CD4-positive, alpha-beta T cell treated with Interleukin-17A for 4 hours (primary cell): ENCODE measurements around the gene BCOR.

ENCODE experiments used
- DNase-seq: peaks from one replicate; pipeline ENCODE4 v3.0.0-alpha.2; 2020; ENCODE audit warnings: mixed read lengths

The BCOR gene

DNA sequence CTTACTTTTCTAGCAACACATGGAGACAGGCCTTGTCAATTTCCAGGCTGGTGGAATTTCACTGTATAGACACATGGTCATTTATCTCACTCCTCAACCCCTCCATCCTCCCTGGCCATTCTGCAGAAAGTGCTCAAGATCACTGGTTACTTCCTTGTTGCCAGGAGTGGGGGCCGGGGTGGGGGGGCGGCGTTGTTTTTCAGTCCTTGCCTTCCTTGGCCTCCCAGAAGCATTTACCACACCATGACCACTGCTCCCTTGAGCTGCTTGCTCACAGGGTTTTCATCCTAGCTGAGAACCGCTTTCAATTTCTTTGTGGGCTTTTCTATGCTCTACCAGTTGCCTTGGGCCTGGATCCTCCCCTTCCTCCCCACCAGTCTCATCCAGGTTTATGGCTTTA lies 14.1 kb upstream of the BCOR start:
- no peak for DNase-seq

DNA sequence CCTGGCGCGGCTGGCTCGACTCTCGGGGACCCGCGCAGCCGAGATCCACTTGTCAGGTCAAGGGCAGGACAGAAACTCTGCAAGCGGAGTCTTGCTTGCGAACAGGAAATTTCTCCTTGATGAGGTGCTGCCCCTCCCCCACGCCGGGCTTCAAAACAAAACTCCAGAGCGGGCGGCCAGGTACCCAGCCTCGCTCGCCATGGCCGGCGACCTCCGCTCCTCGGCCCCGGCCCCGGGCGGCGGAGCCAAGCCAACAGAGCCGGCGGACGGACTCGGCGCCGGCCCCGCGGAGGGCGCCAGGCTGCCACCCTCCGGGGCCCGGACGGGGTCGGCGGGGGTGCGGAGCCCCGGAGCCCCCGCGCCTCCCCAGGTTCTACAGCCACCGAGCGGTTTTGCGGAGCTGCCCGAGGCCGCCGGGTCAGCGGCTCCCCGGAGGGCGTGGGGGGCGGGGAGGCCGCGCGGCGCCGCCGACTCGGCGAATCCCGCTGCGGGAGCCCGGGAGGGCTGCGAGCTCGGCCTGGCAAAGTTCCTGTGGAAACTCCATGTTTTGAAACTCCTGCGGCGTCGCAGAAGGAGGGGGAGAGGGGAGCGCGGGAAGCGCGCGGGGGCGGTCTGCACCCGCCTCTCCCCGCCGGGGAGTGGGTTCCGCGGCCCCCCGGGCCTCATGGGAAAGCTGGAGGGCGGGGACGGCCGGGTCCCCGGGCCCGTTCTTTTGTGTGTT lies 11.7 kb upstream of the BCOR start:
- DNase-seq: peak; percentile 67

DNA sequence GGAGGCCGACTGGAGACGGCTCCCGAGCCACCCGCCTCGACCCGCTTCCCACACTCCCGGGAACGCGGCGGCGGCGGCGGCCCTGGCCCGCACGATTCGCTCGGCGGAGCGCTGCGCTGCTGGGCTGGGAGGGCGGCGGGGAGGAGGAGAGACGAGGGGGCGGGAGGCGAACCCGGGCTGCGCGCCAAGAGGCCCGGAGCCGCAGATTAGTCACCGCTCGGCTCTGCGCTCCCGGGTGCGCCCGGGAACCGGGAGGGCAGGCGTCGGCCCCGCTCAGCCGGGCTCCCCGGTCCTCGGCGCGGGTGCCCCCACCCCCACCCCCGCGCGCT lies 11.2 kb upstream of the BCOR start:
- peak; percentile 82 for DNase-seq

DNA sequence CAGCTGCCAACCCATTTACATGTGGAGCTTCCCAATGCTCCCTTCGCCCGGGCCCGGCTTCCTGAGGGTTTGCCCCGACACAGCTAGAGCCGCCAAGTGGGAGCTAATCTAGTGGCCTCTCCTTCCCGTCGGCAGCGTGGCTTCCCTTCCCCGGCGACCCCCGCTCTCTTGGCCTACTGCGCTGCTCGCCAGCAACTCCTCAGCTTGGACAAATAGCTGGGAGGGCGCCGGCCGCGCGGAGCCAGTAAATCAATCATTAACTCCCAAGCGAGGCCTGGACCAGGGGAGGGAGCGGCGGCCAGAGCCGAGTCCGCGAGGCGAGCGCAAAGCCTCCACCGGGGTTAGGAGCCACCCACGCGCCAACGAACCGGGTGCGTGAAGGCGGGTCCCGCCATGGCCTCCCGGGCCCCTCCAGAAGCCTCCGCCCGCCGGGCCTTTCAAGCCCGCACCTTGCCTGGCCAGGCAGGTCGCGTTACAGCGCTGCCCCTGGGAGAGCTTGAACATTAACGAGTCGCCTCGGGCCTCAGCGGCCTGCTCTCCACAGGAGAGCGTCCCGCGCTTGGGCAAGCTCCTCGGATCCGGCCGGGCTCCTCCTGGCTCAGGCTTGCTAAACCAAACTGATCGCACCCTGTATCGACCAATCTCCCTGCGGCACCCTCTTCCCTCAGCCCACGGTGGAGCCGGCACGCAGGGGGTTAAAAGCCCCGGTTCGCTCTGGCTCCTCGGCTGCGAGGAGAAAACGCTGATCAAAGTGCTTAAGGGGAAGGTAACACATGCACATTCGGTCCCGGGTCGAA lies 10.6 kb upstream of the BCOR start:
- DNase-seq: no peak

DNA sequence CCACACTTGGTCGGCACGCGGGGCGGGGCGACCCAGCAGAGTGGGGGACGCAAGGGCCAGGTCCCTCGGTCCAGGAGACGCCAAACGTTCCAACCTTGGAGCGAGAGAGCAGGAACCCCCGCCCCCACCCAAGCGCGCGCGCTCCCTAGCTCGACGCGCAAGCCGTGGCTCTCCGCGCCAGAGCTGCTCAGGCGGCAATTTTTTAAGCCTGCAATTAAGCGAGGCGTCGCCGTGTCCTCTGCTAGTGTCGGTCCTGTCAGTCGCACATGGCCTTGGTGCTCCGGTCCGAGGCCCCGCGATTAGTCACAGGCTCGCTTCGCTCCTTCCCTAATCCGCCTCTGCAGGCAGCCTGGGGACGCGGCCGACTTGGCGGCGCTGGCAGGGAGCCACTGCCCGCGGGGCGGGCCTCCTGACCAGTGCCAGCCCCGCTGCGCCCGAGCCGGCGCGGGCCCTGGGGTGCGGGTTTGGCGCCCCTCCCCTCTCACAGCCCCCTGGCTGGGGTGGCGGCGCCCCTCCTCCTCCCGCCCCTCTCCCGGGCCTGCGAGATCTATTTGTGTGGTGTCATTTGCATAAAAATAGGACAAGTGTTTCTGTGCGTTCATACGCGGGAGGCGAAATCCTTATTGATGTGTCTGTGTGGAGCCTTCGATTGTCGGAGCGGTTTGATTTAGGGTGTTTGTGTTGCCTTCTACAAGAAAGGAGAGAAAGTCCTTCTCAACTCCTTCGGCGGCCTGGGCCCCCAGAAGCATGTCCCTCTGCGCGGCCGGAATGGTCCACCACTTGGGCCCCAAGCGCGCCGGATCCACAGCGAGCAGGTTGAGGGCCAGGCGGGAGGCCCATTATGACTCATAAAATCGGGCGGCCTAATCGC lies 9.8 kb upstream of the BCOR start:
- peak; percentile 49 for DNase-seq

DNA sequence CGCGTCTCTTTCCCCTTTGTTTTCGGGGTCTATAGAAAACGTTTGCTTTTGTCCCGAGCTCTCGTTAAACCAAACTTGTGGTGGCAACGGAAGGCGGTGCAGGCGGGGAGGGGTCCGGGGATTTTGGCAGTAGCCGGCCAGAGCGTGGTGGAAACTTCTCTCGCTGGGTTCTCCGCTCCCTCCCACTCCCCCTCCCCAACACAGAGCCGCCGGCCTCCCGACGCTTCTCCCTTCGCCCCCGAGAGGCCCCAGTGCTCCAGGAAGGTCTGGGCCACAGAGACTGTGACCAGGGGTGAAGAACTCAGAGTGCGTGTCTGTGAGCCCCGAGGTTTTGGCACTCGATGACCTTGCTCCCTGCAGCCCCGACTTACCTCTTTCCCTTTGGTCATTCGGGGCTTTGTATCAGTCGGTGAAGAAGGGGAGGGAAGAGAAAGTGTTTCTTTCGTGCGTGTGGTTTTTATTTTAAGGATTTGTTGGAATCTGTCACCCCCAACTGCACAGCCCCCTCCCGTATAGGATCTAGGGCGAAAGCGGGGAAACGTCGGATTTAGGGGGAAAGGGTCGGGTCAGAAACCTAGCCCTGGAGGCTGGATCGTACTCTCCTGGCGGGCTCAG lies 9.0 kb upstream of the BCOR start:
- no peak for DNase-seq

DNA sequence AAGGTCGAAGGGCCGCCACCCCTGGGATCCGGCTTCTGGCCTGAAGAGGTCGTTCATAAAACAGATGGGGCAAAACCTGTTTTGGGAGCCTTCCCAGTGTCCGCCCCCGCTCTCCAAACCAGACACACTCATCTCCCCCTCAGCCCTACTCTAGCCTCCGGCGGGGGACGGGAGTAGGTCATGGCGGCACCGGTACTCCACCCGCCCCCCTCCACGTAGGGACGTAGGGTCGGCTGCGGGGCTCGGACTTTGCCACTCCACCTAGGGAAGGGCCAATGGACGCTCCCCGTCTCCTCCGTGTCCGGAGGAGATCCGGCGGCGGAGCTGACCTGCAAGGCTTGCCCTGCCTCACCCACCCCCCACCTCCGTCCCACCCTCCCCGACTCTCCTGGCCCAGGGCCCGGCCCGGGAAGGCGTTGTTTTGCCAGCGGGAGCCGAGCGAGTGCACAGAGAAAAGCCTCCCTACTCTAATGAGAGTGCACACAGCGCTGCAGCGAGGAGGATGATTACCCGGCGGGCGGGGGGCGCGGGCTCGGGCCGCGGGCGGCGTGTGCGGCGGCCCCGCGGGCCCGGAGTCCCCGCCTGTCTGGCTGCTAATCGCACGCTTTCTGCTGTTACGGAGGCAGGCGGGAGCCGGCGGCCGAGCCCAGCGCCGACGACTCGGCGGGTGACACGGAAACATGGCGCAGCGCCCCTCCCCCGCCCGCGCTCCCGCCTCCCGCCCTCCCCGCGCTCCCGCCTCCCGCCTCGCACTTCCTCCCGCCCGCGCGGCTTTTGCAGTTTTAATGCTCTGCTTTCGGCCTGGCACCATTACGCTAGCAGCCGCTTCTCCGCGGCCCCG lies 8.3 kb upstream of the BCOR start:
- DNase-seq: peak; percentile 86

DNA sequence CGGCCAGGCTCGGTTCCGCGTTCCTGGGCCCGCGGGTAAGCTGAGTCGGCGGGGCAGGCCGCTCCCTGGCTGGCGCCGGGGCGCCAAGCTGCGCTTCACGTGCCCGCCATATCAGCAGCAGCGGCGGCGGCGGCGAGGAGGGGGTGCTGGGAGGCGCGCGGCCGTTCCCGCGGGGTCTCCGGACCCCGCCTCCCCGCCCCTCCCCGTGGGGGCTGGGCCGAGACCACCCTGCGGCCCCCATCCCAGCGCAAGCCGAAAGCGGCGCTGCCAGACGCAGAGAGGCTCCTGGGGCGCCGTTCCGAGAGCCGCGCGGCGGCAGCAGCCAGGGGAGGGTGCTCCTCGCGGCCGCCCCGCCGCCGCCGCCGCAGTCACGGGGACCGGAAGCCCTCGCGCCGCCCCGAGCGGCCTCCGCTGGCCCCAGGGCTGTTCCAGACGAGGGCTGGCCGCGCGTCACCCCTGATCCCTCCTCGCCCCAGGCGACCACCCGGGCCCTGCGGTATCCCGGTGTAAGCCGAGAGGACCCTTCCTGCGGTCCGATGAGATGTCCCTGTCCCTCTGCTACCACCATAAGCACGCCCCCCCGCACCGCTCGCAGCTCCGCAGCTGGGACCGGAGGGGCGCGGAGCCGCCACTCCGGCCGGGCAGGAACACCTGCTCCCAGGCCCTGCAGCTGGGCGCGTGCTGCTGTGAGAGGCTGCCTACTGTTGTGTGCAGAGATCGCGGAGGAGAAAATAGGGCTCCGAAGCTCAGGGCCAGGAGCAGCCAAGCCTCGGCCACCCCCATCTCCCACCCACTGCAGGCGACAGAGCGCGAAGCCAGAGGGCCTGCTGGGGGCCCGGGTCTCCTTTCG lies 7.5 kb upstream of the BCOR start:
- DNase-seq: peak; percentile 58

DNA sequence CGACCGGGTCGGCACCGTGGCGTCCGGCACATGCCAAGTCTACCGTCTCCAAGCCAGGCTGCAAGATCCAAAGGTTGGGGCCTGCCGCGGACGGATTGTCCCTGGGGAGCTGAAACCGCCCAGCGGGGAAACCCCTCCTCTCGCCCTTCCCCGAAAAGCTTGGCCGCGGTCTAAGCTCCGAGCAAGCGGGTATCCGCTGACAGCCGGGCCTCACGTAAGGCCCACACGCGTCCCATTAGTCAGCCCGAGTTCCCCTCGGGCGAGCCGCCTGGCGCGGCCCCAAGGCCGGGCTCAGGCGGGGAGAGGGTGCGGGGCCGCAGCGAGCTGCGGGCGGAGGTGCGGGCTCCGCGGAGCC lies 6.8 kb upstream of the BCOR start:
- peak; percentile 39 for DNase-seq

DNA sequence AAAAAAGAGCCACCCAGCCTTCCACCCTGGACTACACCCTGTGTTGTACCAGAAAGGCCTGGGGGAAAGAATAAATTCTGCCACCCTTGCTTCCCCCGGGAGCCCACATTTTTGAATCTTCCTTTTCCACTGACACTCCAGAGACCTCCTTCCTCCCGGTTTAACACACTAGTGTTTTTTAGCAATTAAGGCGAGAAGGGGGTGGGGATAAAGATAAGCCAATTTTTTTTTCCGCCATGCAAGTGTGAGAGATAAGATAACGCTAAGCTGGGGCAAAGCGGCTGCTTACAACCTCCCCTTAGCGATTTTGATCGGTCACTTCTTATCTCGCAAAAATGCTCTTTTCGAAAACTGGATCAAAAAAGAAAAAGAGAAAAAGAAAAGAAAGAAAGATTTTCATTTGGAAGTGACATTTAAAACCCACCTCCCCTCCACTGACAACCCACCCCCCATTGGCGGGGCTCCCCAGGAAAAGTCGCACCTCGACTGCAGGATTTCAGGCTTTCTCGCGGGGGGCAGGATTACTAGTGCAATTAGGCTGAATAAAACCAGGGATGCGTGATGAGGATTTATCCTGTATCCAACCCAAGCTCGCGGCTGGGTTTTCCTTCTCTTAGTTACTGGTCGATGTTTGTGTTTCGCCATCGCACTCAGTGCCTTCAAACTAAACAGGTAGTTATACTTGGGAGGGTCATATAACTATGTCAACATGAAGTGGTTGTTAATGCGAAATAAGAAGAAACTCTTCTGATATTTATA lies 6.0 kb upstream of the BCOR start:
- DNase-seq: no peak

DNA sequence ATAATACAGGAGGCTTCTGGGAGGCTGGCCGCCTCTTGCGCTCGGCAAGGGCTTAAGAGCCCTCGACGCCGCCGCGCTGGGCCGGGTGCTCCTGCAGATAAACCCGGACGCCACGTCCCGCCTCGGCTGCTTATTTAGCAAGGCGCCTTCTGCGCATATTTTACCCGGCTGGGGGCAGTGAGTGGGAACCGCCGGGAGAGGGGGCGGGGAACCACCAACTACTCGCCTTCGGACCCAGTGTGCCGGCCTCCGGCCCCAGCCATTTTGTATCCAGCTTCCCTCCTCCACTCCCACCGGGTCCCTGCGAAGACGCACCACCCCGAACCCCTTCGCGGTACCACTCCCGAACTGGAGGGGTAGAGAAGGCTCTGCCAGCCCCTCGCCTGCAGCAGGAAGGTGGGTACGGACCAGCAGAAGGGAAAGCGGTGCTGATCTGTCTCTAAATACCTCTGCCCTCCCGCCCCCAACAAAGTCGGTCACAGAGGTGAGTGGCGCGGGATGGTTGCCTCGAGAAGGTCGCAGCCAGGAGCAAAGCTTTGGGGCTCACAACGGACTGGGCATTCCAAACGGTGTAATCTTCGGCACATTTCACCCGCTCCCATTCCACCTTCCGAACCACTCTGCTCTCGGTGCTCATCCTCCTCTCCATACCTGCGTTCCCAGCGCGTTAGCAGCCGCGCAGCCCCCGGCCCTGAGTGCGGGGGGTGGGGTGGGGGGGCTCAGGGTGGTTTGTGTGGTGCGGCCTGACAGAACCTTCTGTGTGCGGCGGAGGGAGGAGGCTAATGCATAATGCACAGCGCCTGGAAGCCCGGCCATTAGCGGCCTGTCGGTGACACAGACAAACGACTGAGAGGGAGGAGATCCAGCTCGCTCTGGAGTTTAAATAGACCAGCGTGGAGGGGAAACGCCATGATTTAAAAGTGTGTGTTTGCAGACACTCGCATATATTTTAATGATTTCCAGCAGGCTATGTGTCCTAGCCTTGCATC lies 4.9 kb upstream of the BCOR start:
- DNase-seq: no peak

DNA sequence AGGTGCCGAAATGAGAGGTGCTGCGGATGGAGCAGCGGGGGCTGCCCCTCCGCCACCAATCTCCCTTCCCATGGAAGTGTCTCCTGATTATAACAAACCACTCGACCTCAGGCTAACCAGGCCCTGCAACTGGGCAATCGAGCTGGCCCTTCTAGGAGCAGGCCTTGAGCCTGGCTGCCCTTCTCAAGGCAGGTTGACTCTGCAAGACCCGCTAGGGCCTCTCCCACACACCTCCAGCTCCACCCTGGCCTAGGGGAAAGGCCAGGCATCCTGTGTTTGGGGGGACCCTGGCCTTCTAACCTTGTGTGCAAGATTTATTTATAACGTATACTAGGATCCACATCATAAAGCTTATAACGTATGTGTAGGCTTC lies 3.7 kb upstream of the BCOR start:
- no peak for DNase-seq

DNA sequence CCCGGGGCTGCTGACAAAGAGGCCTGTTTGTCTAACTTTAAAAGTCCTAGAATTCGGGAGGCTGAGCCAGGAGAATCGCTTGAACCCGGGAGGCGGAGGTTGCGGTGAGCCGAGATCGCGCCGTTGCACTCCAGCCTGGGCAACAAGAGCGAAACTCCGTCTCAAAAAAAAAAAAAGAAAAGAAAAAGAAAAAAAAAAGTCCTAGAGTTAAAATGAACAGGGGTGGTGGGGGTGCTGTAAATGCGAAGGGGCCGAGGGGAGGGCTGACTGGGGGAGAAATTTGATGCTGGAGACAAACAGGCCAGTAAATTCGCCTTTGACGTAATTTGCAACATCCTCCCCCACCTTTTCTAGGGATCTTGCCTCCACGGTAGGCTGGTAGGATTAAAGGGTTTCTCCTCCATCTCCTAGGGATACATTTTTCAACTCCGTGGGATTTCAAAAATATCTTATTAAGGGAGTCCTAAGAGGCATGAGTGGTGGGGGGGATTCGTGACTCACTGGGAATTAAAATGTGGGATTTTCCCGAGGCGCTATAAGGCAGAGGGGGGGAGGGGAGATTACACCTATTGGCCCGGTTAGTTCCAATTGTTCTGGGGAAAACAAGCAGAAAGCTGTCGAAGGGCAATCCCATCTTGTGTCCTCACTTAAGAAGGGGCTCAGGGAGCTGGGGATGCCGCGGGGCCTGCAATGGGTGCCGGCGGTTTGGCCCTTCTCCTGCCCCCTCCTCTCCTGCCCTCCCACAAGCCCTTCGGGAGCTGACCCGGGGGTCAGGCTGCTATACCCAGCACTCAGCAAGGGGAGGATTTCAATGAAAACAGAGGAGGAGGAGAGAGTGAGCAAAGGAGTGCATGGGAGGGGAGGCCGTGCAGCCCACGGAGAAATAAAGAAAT lies 3.0 kb upstream of the BCOR start:
- no peak for DNase-seq

DNA sequence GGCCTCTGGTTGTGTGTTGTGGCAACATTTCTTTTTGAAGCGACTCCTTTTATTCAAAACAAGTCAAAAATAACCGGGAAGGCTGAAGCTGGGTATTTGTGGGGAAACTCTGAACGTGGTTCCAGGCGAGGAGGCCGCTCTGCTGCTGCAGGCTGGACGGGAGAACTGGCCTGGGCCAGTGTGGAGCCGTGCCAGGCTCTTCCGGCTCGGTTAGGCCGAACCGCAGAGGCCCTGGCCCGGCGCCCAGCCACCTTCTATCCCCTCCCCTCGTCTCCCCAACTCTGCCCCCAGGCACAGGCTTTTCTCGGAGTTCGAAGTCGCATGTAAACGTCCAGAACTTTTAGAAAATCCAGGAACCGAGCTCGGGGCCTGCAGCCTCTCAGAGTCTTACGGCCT lies 2.4 kb upstream of the BCOR start:
- DNase-seq: no peak

DNA sequence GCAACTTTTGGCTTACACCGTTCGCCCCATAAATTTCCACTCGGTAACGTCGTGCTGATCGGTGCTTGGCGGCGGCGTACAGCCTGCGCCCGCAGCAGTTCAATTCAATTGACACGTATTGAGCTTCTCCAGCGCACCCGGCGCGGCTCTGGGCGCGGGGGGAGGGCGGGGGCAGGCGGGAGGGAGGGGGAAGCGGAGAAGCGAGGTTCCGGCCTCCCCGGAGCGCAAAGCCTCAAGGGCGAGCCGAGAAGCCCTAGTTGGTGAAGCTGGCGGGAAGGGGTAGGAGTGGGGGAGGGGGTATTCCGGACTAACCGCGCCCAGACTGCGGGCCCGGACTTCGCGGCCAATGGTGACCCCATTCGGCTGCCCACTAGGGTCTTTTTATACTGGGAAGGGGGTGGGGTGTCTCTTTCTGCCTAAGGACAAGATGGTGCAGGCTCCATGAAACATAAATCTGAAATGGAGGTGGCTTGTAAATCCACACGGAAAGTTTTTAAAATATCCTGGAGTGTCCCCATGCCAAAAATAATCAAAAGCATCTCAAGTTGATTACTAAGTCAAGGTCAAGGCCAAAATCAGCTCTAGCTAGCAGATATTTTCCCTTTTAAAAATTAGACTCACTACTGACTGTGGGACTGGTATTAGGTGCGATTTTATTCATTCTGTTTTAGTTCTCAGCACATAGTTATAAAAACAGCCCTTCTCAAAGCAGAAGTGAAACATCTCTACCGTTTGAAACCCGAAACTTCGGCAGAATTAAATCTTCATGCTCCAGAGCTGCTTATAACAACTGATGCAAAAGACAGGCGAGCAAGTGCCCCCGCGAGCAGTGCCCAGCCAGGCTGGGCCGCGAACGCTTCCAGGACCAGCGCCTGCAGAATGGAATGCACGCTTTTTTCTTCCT lies 1.5 kb upstream of the BCOR start:
- DNase-seq: peak; percentile 76

DNA sequence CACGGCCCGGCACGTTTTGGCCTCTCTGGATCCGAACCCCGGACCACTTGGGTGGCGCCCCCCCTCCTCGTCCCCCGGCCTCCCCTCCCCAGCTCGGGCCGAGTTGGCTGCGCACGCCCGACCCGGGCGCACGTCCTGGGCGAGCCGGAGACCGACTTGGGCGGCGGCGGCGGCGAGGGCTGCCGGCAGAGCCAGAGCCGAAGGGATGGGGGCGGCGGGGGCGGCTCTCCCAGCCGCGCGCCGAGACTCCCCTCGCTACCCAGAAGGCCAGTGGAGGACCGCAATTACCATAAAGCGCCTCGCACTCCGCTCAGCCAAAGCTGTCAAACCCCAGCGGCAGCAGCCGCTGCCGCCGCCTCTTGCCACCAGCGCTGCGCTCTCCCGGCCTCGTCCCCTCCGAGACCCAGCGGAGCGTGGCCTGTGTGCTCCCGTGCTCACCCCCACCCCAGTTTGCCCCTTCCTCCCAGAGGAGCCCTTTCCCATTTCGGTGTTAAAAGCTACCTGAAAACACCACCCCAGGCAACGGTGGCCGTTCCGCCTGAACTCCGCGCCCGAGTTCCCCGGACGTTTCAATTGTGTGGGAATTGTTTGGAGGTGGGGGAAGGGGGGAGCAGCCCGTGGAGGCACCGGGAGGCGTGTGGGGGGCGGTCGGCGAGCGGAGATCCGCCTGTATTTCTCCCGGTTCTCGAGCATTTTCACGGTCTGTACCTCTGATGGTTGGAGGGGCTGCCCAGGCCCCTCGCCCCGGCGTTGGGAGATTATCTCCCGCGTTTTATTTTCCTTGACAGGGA lies 701 bp upstream of the BCOR start:
- peak; percentile 62 for DNase-seq
